OCI-LY7 (cell line): ENCODE measurements around the gene NPS. TPM values are rescaled to one million over a fixed set of nuclear protein-coding genes. Genes with fewer than 3 reads are reported as not detected.

Experiments used
- BruUV-seq: library from RNA; stranded (reverse); fragments of 400-500 nt; replicated peaks from 2 replicates; lab custom pipeline; 2021; lab: Mats Ljungman, UMichigan
- CTCF ChIA-PET: fragments of 300-600 bp; sonication (Branson Sonifier 250); formaldehyde crosslinking; loops from one replicate; lab custom pipeline; 2022; ENCODE audit warnings: antibody characterized with exemption; ENCODE audit not compliant: unreplicated experiment; lab: Charles Lee
- POLR2A ChIA-PET: fragments of 300-600 bp; sonication (Branson Sonifier 250); formaldehyde crosslinking; loops from one replicate; lab custom pipeline; 2022; ENCODE audit warnings: antibody characterized with exemption; lab: Charles Lee
- DNase-seq: peaks from one replicate; pipeline ENCODE4 v3.0.0-alpha.2; 2015; ENCODE audit warnings: low spot score
- H2AFZ ChIP-seq: fragments of 200-600 bp; sonication (generic), shearing (Covaris generic); 2 replicates; pipeline ENCODE4 v1.6.1; 2014; ENCODE audit warnings: mild to moderate bottlenecking, antibody characterized with exemption, low read length, moderate library complexity
- H3K27ac ChIP-seq: fragments of 200-600 bp; sonication (generic); 2 replicates; pipeline ENCODE4 v1.5.1; 2014; ENCODE audit warnings: mixed run types, low read depth, mild to moderate bottlenecking, moderate library complexity, low read length, inconsistent platforms; ENCODE audit not compliant: poor library complexity, severe bottlenecking
- H3K36me3 ChIP-seq: fragments of 200-600 bp; sonication (generic); 2 replicates; pipeline ENCODE4 v1.6.1; 2014; ENCODE audit warnings: mild to moderate bottlenecking, antibody characterized with exemption, low read length, moderate library complexity, mixed read lengths; ENCODE audit not compliant: insufficient read depth
- H3K4me1 ChIP-seq: fragments of 200-600 bp; sonication (generic); 2 replicates; pipeline ENCODE4 v1.5.1; 2014; ENCODE audit warnings: mild to moderate bottlenecking, low read length; ENCODE audit not compliant: insufficient read depth, poor library complexity, severe bottlenecking
- H3K4me2 ChIP-seq: fragments of 200-600 bp; sonication (generic); 2 replicates; pipeline ENCODE4 v1.6.1; 2014; ENCODE audit warnings: mild to moderate bottlenecking, low read length
- H3K4me3 ChIP-seq: fragments of 200-600 bp; sonication (generic); 2 replicates; pipeline ENCODE4 v1.5.1; 2014; ENCODE audit warnings: mild to moderate bottlenecking, low read depth, low read length; ENCODE audit not compliant: poor library complexity, severe bottlenecking
- H3K79me2 ChIP-seq: fragments of 200-600 bp; sonication (generic); 2 replicates; pipeline ENCODE4 v1.6.1; 2016; ENCODE audit warnings: low read depth, mild to moderate bottlenecking, low read length, moderate library complexity, mixed read lengths; ENCODE audit not compliant: insufficient read depth
- H3K9me2 ChIP-seq: fragments of 200-600 bp; sonication (generic); 2 replicates; pipeline ENCODE4 v1.6.1; 2016; ENCODE audit warnings: mild to moderate bottlenecking, low read length, mixed read lengths; ENCODE audit not compliant: insufficient read depth
- H3K9me3 ChIP-seq: fragments of 200-600 bp; sonication (generic); 2 replicates; pipeline ENCODE4 v1.6.1; 2014; ENCODE audit warnings: mild to moderate bottlenecking, mixed run types, low read length, mixed read lengths
- H4K20me1 ChIP-seq: fragments of 200-600 bp; sonication (generic); 2 replicates; pipeline ENCODE4 v1.6.1; 2014; ENCODE audit warnings: mild to moderate bottlenecking, antibody characterized with exemption, low read length, moderate library complexity, mixed read lengths; ENCODE audit not compliant: insufficient read depth
- EZH2phosphoT487 ChIP-seq: fragments of 200-600 bp; sonication (generic); IDR thresholded peaks from 2 replicates; pipeline ENCODE4 v1.6.1; 2018; ENCODE audit warnings: low read depth, borderline replicate concordance, mild to moderate bottlenecking, mixed run types, antibody characterized with exemption, low read length, moderate library complexity, mixed read lengths
- intact Hi-C: fragments of 100-400 bp; cut with micrococcal nuclease; formaldehyde crosslinking; loops from one replicate; pipeline ENCODE4 v1.10.0; 2022; ENCODE audit not compliant: unreplicated experiment
- total RNA-seq, 2 experiments: library from RNA; depleted of rRNA in 1 of 2; stranded (reverse); fragments of >200 nt in 1 of 2; shearing (Covaris generic) in 1 of 2; gene quantifications; 2 replicates each; pipeline ENCODE4 v1.2.3, GENCODE V29; 2014 to 2022
- TF ChIP-seq, protein P1 (sequence below): fragments of 200-600 bp; sonication (generic); conservative IDR thresholded peaks from 2 replicates; pipeline ENCODE4 v1.5.1; 2014; ENCODE audit warnings: mild to moderate bottlenecking, antibody characterized with exemption, low read length, moderate library complexity, mixed read lengths

Gene NPS
- total RNA-seq, 2 experiments from 2014 or later = not detected

DNA sequence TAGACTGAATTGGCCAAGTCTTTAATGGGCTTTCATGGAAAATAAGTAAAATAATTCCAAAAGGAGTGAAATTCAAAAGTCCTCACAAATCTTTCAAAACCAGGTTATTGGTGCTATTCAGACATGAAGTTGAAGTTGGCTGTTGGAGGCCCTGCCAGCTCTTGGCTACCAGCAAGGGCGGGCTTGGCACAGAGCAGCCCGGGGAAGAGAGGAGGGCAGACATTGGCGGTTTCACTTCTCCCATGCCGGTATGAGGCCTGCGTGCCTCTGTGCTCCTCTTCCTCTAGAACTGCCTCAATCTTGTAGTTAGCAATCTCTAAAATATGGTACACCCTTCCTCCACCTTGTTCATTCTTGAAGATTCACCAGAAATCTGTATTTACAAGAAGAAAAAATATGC lies 16.4 kb upstream of the NPS start:
- BruUV-seq = no TSS peak
- Histone ChIP-seq H3K9me2 (no peaks in the 10 kb centered on the region), H3K4me2 (no peak overlapping the region), H2AFZ (no peak overlapping the region), H3K79me2 (no peaks in the 10 kb centered on the region), H3K4me3 (no peak overlapping the region), H3K9me3 (no peaks in the 10 kb centered on the region), H3K27ac (no peak overlapping the region), H3K36me3 (no peaks in the 10 kb centered on the region), H4K20me1 (no peaks in the 10 kb centered on the region), H3K4me1 (no peaks in the 10 kb centered on the region)
- intact Hi-C loops = no loop called here
- CTCF ChIA-PET = no interaction called here
- TF ChIP-seq, protein P1, sequence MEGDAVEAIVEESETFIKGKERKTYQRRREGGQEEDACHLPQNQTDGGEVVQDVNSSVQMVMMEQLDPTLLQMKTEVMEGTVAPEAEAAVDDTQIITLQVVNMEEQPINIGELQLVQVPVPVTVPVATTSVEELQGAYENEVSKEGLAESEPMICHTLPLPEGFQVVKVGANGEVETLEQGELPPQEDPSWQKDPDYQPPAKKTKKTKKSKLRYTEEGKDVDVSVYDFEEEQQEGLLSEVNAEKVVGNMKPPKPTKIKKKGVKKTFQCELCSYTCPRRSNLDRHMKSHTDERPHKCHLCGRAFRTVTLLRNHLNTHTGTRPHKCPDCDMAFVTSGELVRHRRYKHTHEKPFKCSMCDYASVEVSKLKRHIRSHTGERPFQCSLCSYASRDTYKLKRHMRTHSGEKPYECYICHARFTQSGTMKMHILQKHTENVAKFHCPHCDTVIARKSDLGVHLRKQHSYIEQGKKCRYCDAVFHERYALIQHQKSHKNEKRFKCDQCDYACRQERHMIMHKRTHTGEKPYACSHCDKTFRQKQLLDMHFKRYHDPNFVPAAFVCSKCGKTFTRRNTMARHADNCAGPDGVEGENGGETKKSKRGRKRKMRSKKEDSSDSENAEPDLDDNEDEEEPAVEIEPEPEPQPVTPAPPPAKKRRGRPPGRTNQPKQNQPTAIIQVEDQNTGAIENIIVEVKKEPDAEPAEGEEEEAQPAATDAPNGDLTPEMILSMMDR = no peak
- TF ChIP-seq EZH2phosphoT487 = no peak
- DNase-seq = no peak
- POLR2A ChIA-PET = no interaction called here

DNA sequence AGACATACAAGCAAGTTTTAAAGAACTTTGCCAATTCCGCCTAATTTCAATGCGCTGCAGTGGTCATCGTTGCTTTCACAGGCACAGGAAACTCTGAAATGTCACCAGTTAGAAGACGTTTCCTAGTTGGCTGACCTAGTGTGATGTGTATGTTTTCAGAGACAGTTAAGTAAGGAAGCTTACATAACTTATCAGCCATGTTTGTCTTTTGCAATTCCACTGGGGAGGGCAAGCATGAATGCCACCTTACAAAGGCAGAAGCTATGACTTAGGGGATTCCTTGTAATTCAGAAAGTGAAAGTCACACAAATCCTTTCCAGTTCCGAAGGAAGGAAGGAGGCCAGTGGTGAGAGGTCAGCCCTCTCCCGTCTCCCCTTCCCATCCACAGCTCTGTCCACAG lies 15.0 kb upstream of the NPS start:
- no peaks in the 10 kb centered on the region for H3K79me2 ChIP-seq
- H4K20me1 ChIP-seq = no peaks in the 10 kb centered on the region
- intact Hi-C loops = no loop called here
- H2AFZ ChIP-seq = no peak overlapping the region
- no peaks in the 10 kb centered on the region for H3K36me3 ChIP-seq
- TF ChIP-seq, protein P1 = no peak
- no peak for TF ChIP-seq EZH2phosphoT487
- H3K9me3 ChIP-seq = no peaks in the 10 kb centered on the region
- ChIA-PET POLR2A (no interaction called here), CTCF (no interaction called here)
- H3K4me3 ChIP-seq = no peak overlapping the region
- no peaks in the 10 kb centered on the region for H3K9me2 ChIP-seq
- H3K4me1 ChIP-seq = no peaks in the 10 kb centered on the region
- H3K4me2 ChIP-seq = no peak overlapping the region
- no peak for DNase-seq
- no TSS peak for BruUV-seq
- no peak overlapping the region for H3K27ac ChIP-seq

DNA sequence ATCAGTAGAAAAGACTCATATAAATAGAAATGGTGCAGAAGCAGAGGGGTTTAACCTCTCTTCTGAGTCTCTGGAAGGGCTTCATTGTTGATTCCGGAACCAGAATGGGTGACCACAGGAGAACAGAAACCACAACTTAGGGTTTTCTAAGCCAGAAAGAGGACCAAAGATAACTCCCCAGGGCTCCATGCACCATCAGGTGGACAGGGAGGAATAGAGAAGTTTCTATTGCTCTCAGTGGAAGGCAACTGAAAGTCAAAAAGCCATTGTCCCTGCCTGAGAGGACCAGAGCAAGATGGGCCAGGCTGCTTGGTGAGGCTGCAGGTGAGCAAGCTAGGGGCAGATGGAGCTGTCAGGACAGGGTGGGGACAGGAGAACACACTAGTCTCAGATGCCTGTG lies 14.6 kb upstream of the NPS start:
- Histone ChIP-seq H3K9me3 (no peaks in the 10 kb centered on the region), H3K27ac (no peak overlapping the region), H2AFZ (no peak overlapping the region), H4K20me1 (no peaks in the 10 kb centered on the region), H3K36me3 (no peaks in the 10 kb centered on the region), H3K79me2 (no peaks in the 10 kb centered on the region), H3K4me3 (no peak overlapping the region), H3K4me2 (no peak overlapping the region), H3K4me1 (no peaks in the 10 kb centered on the region), H3K9me2 (no peaks in the 10 kb centered on the region)
- intact Hi-C loops = no loop called here
- POLR2A ChIA-PET = no interaction called here
- no TSS peak for BruUV-seq
- no peak for DNase-seq
- TF ChIP-seq, protein P1 = no peak
- no peak for TF ChIP-seq EZH2phosphoT487
- CTCF ChIA-PET = no interaction called here
